Measurements from ENCODE around the gene TMX1.

The TMX1 gene

DNA sequence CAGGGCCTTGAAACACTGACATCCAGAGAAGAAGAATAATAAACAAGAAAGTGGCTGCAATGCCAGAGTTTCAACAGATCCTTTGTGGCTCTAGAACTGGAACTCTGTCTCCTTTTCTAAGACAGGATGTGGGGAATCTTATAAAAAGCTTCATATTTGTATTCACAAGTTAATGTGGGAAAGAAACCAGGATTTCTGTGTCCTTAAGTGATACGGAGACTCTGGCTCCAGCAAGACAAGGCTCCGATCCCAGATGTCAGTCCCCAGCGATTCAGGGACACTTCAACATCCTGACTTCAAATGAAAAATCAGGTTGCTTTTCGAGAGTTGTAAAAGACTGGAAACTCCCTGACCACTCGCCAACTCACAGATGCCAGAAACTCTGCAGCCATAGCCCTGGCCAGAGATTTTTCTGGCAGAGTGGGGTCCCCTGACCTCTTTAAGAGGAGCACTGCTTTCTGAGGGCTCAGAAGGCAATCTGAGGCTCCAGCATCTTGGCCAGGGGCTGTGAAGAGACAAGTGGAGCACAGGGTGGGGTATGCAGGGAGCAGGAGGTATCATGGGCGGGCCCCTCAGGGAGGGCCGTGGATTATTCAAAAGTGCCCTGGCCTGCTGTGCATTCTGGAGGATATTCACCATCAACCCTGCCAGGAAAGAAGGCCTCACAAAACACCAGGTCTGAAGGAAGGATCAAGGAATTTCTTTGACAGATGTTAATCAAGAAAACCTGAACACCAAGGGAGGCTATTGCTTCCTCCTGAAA lies 53.3 kb downstream of the TMX1 start:
- DNase-seq (ENCODE audit: low spot score), result no peak

- no peak for DNase-seq (ENCODE audit: low spot score)
Measured at GRCh38 chr14:51293912-51294389, 53.9 kb downstream of the TMX1 start.

GRCh38 chr14:51294951-51295525 lies 55.0 kb downstream of the TMX1 start:
- DNase-seq (ENCODE audit: low spot score), result no peak

DNA sequence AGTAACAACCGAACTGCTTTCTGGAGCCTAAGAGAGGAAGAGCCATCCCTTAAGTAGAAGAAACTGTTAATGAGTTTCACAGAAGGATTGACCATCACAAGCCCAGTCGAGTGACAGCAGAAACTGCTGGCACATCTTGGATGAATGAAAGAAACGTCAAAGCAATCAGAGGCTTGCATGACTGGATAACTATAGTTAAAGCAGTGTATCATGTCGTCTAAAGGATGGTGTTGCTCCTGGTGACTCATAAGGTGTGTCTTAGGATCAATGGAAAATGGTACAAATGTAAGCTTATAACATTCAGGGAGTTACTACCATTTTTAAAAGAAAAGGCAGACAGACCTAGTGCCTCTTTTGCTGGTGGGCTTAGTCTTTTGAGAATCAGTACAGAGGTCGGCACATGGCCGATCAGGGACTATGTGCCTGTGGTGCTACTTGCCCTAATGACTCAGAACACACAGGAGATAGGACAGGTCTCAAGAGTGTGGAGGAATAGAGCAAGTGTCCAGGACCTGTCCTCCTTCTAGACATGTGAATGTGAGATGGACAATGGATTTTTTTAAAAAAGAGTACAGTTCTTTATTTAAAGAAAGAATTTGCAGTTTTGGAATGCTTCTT lies 55.7 kb downstream of the TMX1 start:
- no peak for DNase-seq (ENCODE audit: low spot score)

DNA sequence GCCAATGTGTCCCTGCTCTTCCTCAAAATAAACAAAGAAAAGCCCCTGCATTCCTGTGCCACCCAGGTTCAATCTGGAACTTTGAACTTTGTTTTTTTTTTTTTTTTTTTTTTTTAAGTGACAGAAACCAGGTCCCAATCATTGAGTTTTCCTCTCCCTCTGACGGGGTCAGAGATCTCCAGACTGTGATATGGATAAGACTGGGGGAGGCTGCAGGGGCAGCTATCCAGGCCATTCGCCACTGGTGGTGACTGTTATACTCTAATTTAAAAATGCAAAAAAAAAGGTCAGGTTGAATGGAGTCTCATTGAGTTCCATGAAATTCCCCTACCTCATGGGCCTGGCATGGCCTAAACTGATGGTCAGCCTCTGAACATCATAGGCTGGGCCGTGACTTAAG lies 57.0 kb downstream of the TMX1 start:
- DNase-seq (ENCODE audit: low spot score), result no peak

- DNase-seq (ENCODE audit: low spot score), result no peak
Measured at GRCh38 chr14:51298895-51299294, 58.8 kb downstream of the TMX1 start.

GRCh38 chr14:51302295-51303030 lies 62.4 kb downstream of the TMX1 start:
- DNase-seq (ENCODE audit: low spot score), result peak; percentile 32

- DNase-seq (ENCODE audit: low spot score), result no peak
Measured at GRCh38 chr14:51304438-51304837, 64.4 kb downstream of the TMX1 start.

DNA sequence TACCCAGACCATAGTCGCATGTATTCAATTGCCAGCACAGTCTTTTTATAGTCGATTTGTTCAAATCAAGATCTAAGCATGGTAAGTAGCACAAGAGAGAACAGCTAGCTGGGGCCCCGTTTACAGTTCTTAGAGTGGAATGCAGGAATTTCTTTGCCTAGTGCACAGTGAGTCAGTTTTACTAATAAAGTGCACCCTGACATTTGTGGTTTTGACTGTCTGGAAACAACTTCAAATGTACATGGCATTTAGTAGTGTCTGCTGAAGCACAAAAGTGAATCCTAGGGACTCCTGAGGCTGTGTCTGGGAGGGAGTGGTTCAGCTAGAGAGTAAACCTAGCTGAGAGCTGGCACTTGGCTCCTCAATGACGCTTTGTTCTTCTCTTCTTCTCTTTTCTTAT lies 64.9 kb downstream of the TMX1 start:
- no peak for DNase-seq (ENCODE audit: low spot score)

DNA sequence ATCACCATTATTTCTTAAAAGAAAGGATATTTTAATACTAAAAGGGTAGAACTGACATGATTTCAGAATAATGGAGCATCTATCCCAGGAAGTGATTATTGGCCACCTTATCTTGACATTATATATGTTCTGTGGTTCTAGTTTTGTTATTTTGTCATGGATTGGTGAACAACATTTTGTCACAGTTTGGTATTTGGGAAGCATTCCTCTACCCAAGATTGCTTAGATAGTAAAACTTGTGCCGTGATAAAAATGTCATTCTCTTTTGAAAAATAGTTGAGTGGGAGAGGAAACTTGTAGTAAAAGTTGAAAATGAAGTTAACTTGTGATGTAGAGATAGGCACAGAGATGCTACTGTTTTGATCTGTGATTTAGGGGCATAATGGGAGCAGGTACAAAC lies 65.7 kb downstream of the TMX1 start:
- no peak for DNase-seq (ENCODE audit: low spot score)

Measured in cerebellar cortex (tissue), 1 donor.